ENCODE data around the gene PITPNC1.
"Not testable (repeated sequence)": the region's sequence is repeated elsewhere in the genome, so short reads cannot be mapped to it uniquely, and the experiment has no call there.

The PITPNC1 gene

GRCh38 chr17:67635681-67636080 is 258.6 kb downstream of the PITPNC1 start:
- DNase-seq = no peak

GRCh38 chr17:67636312-67636711 is 259.2 kb downstream of the PITPNC1 start:
- no peak for DNase-seq

- no peak for DNase-seq
These were observed 259.9 kb downstream of the PITPNC1 start for GRCh38 chr17:67636834-67637520.

GRCh38 chr17:67637901-67638641 is 261.0 kb downstream of the PITPNC1 start:
- no peak for DNase-seq

- DNase-seq = no peak
These were observed 261.8 kb downstream of the PITPNC1 start for GRCh38 chr17:67638871-67639270.

GRCh38 chr17:67639555-67639954 is 262.5 kb downstream of the PITPNC1 start:
- DNase-seq = no peak

GRCh38 chr17:67639979-67640378 is 262.9 kb downstream of the PITPNC1 start:
- DNase-seq = no peak

- no peak for DNase-seq
These were observed 265.4 kb downstream of the PITPNC1 start for GRCh38 chr17:67642488-67642887.

- no peak for DNase-seq
These were observed 267.0 kb downstream of the PITPNC1 start for GRCh38 chr17:67644061-67644460.

- DNase-seq = not testable (repeated sequence)
These were observed 268.1 kb downstream of the PITPNC1 start for GRCh38 chr17:67645195-67645594.

- no peak for DNase-seq
These were observed 269.4 kb downstream of the PITPNC1 start for GRCh38 chr17:67646472-67646871.

GRCh38 chr17:67647482-67647881 is 270.4 kb downstream of the PITPNC1 start:
- no peak for DNase-seq

- no peak for DNase-seq
These were observed 271.2 kb downstream of the PITPNC1 start for GRCh38 chr17:67648032-67648905.

GRCh38 chr17:67648906-67649295 is 271.8 kb downstream of the PITPNC1 start:
- not testable (repeated sequence) for DNase-seq

- DNase-seq = no peak
These were observed 272.8 kb downstream of the PITPNC1 start for GRCh38 chr17:67649891-67650290.

GRCh38 chr17:67651218-67651579 is 274.1 kb downstream of the PITPNC1 start:
- DNase-seq = not testable (repeated sequence)

GRCh38 chr17:67652433-67652832 is 275.4 kb downstream of the PITPNC1 start:
- DNase-seq = no peak

- no peak for DNase-seq
These were observed 278.5 kb downstream of the PITPNC1 start for GRCh38 chr17:67655478-67656148.

GRCh38 chr17:67656494-67657203 is 279.6 kb downstream of the PITPNC1 start:
- DNase-seq = no peak

- DNase-seq = no peak
These were observed 280.5 kb downstream of the PITPNC1 start for GRCh38 chr17:67657596-67657995.

GRCh38 chr17:67658265-67658664 is 281.2 kb downstream of the PITPNC1 start:
- DNase-seq = no peak

- no peak for DNase-seq
These were observed 281.9 kb downstream of the PITPNC1 start for GRCh38 chr17:67659028-67659427.

All from activated CD4-positive, CD25-positive, alpha-beta regulatory T cell (primary cell).